CD1c-positive myeloid dendritic cell (primary cell): Measurements from ENCODE around the gene DLGAP1.

Experiments
- DNase-seq: peaks from one replicate; pipeline ENCODE4 v3.0.0-alpha.2; 2016; ENCODE audit errors: extremely low spot score

DLGAP1 gene

GRCh38 chr18:3935305-3935704 lies 519.8 kb downstream of the DLGAP1 start:
- no peak for DNase-seq

- DNase-seq = no peak
Observed at GRCh38 chr18:3932276-3932675, 522.8 kb downstream of the DLGAP1 start.

GRCh38 chr18:3931542-3932112 lies 523.5 kb downstream of the DLGAP1 start:
- no peak for DNase-seq

GRCh38 chr18:3931013-3931315 lies 524.1 kb downstream of the DLGAP1 start:
- no peak for DNase-seq

- DNase-seq = no peak
Observed at GRCh38 chr18:3930126-3931012, 524.7 kb downstream of the DLGAP1 start.

- DNase-seq = no peak
Observed at GRCh38 chr18:3924455-3924854, 530.7 kb downstream of the DLGAP1 start.

- no peak for DNase-seq
Observed at GRCh38 chr18:3923750-3924149, 531.4 kb downstream of the DLGAP1 start.

GRCh38 chr18:3921826-3922225 lies 533.3 kb downstream of the DLGAP1 start:
- DNase-seq = no peak

- no peak for DNase-seq
Observed at GRCh38 chr18:3920832-3921231, 534.3 kb downstream of the DLGAP1 start.

- DNase-seq = no peak
Observed at GRCh38 chr18:3919396-3920061, 535.6 kb downstream of the DLGAP1 start.

GRCh38 chr18:3916082-3916481 lies 539.0 kb downstream of the DLGAP1 start:
- DNase-seq = no peak

GRCh38 chr18:3914833-3915610 lies 540.1 kb downstream of the DLGAP1 start:
- no peak for DNase-seq

- no peak for DNase-seq
Observed at GRCh38 chr18:3914109-3914508, 541.0 kb downstream of the DLGAP1 start.

GRCh38 chr18:3912705-3913104 lies 542.4 kb downstream of the DLGAP1 start:
- DNase-seq = no peak

- no peak for DNase-seq
Observed at GRCh38 chr18:3911413-3911812, 543.7 kb downstream of the DLGAP1 start.

- no peak for DNase-seq
Observed at GRCh38 chr18:3910512-3910911, 544.6 kb downstream of the DLGAP1 start.

- DNase-seq = no peak
Observed at GRCh38 chr18:3907955-3908354, 547.2 kb downstream of the DLGAP1 start.

GRCh38 chr18:3906116-3906750 lies 548.9 kb downstream of the DLGAP1 start:
- DNase-seq = no peak

- DNase-seq = no peak
Observed at GRCh38 chr18:3903337-3903736, 551.8 kb downstream of the DLGAP1 start.

GRCh38 chr18:3902676-3903075 lies 552.4 kb downstream of the DLGAP1 start:
- no peak for DNase-seq

GRCh38 chr18:3901811-3902210 lies 553.3 kb downstream of the DLGAP1 start:
- no peak for DNase-seq

GRCh38 chr18:3901042-3901441 lies 554.1 kb downstream of the DLGAP1 start:
- no peak for DNase-seq
